Measurements from ENCODE around the gene RILPL1.

DNA sequence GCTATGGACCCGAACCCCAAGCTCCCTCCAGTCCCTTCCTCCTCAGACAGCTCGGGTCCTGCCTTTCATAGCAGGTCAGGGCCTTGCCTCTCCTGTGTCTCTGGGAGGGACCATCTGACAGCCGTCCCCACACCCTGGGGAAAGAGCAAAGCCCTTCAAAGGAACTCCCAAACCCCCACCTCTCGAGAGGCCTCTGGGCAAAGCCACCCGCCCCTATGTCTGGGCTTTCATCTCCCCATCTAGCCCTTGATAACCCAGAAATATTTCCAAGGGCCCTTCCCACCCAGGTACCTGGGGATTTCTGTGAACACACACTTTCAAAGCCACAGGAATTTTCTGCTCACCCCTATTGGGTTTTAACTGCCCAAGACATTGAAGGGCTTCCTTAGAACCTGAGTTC lies 43.4 kb downstream of the RILPL1 start:
- TF ChIP-seq, protein P1, sequence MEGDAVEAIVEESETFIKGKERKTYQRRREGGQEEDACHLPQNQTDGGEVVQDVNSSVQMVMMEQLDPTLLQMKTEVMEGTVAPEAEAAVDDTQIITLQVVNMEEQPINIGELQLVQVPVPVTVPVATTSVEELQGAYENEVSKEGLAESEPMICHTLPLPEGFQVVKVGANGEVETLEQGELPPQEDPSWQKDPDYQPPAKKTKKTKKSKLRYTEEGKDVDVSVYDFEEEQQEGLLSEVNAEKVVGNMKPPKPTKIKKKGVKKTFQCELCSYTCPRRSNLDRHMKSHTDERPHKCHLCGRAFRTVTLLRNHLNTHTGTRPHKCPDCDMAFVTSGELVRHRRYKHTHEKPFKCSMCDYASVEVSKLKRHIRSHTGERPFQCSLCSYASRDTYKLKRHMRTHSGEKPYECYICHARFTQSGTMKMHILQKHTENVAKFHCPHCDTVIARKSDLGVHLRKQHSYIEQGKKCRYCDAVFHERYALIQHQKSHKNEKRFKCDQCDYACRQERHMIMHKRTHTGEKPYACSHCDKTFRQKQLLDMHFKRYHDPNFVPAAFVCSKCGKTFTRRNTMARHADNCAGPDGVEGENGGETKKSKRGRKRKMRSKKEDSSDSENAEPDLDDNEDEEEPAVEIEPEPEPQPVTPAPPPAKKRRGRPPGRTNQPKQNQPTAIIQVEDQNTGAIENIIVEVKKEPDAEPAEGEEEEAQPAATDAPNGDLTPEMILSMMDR (conservative IDR thresholded peaks at IDR 0.05; ENCODE audit: low read depth, low read length), result no peak
- no peak for TF ChIP-seq EZH2 (IDR thresholded peaks at IDR 0.05; ENCODE audit: borderline replicate concordance, low read depth, low read length, poor library complexity, severe bottlenecking)

All from A673 (cell line).